Colon (tissue), 2 donors: Measurements from ENCODE around the gene ZNF862.

Source experiments
- FAIRE-seq: peaks from 2 replicates; lab custom pipeline; 2012; peaks lifted over from hg19 to GRCh38; lab: Jason Lieb, UNC
- donor health status: control.
- donor health status: control.

Gene ZNF862

GRCh38 chr7:149838224-149838991, at the start of gene ZNF862:
Gene ZNF862, plus strand, starts transcription at chr7:149838375. Its CDS starts 237 bp downstream, at chr7:149838612.
- peak; percentile 78 for FAIRE-seq

GRCh38 chr7:149789101-149789500, 49.1 kb upstream of the ZNF862 start:
- no peak for FAIRE-seq

GRCh38 chr7:149790146-149790548, 48.0 kb upstream of the ZNF862 start:
- no peak for FAIRE-seq

- no peak for FAIRE-seq
Measured at GRCh38 chr7:149790754-149791360, 47.3 kb upstream of the ZNF862 start.

- no peak for FAIRE-seq
Measured at GRCh38 chr7:149791411-149792219, 46.6 kb upstream of the ZNF862 start.

- no peak for FAIRE-seq
Measured at GRCh38 chr7:149792220-149792595, 46.0 kb upstream of the ZNF862 start.

GRCh38 chr7:149793261-149793660, 44.9 kb upstream of the ZNF862 start:
- FAIRE-seq: no peak

- no peak for FAIRE-seq
Measured at GRCh38 chr7:149794661-149795060, 43.5 kb upstream of the ZNF862 start.

- FAIRE-seq: no peak
Measured at GRCh38 chr7:149795126-149795525, 43.0 kb upstream of the ZNF862 start.

- FAIRE-seq: no peak
Measured at GRCh38 chr7:149796287-149796860, 41.8 kb upstream of the ZNF862 start.

GRCh38 chr7:149797771-149798170, 40.4 kb upstream of the ZNF862 start:
- FAIRE-seq: no peak

- FAIRE-seq: no peak
Measured at GRCh38 chr7:149799397-149800168, 38.6 kb upstream of the ZNF862 start.

GRCh38 chr7:149800169-149800555, 38.0 kb upstream of the ZNF862 start:
- FAIRE-seq: no peak

GRCh38 chr7:149801002-149801566, 37.1 kb upstream of the ZNF862 start:
- FAIRE-seq: no peak

- no peak for FAIRE-seq
Measured at GRCh38 chr7:149801816-149802215, 36.4 kb upstream of the ZNF862 start.

- no peak for FAIRE-seq
Measured at GRCh38 chr7:149802966-149803365, 35.2 kb upstream of the ZNF862 start.

- no peak for FAIRE-seq
Measured at GRCh38 chr7:149803551-149804074, 34.6 kb upstream of the ZNF862 start.

- FAIRE-seq: no peak
Measured at GRCh38 chr7:149804106-149804505, 34.1 kb upstream of the ZNF862 start.

- no peak for FAIRE-seq
Measured at GRCh38 chr7:149806726-149807125, 31.4 kb upstream of the ZNF862 start.

GRCh38 chr7:149808311-149808710, 29.9 kb upstream of the ZNF862 start:
- no peak for FAIRE-seq

GRCh38 chr7:149809215-149809614, 29.0 kb upstream of the ZNF862 start:
- FAIRE-seq: no peak
